ENCODE data around the gene ZNF277. TPM values are rescaled to one million over a fixed set of nuclear protein-coding genes. Genes with fewer than 3 reads are reported as not detected.

Gene ZNF277
- total and polyA plus RNA-seq, 10 of the 15 experiments (the other 5 are each of a cell fraction or from before 2014, with no cell fraction given) = 10.6 to 33.9 (median 22.0) TPM

- TF ChIP-seq NFIC (IDR thresholded peaks at IDR 0.05; ENCODE audit: low read depth, low read length) (no peak), ZBED1 (IDR thresholded peaks at IDR 0.05; ENCODE audit: borderline replicate concordance) (no peak), DPF2 (IDR thresholded peaks at IDR 0.05) (0 out of 2 replicates have a peak, but pooled peaks have one; percentile 23), NKRF (conservative IDR thresholded peaks at IDR 0.05) (no peak; the same call in 1 of the 2 replicates)
These were observed at the start of gene ZNF277, which contains the start of gene DOCK4 (continued) for GRCh38 chr7:112206238-112206990.

- FAIRE-seq (no peak), ATAC-seq (no peak), DNase-seq (ENCODE audit: low read depth, low spot score) (no peak)
- no peaks in the 10 kb centered on the region for H3K36me3 ChIP-seq (ENCODE audit: control insufficient read depth in 2 of 2, insufficient read depth in 2 of 2, low read length in 1 of 2)
- H3K27ac ChIP-seq (ENCODE audit: control insufficient read depth, insufficient read depth) = no peak overlapping the region
- H3K4me2 ChIP-seq (ENCODE audit: control insufficient read depth, insufficient read depth) = no peak overlapping the region
- no peaks in the 10 kb centered on the region for H3K4me1 ChIP-seq (ENCODE audit: control insufficient read depth, insufficient read depth, low read length)
- ChIA-PET SMC1A (ENCODE audit: uncharacterized antibody, unreplicated experiment) (interaction anchor here (1.0 kb wide), 1 partner anchor 10 kb away, joined by 3 read pairs; no protein-coding TSS in a partner anchor), CTCF (no interaction called here), POLR2A (no interaction called here), RAD21 (ENCODE audit: unreplicated experiment) (no interaction called here)
- H3K9ac ChIP-seq (ENCODE audit: control insufficient read depth, insufficient read depth, low read length) = no peak overlapping the region
- H3K9me3 ChIP-seq (replicated peaks; ENCODE audit: control insufficient read depth, insufficient read depth, low read length) = no peaks in the 10 kb centered on the region
- 51% methylated on average over 4 of the region's 4 CpGs for WGBS (ENCODE audit: insufficient coverage, insufficient replicate concordance, low lambda C conversion rate, missing lambda C conversion rate)
- in situ Hi-C loops (cut with MboI) = no loop called here
- BruUV-seq (replicated peaks) = no TSS peak
- TF ChIP-seq EZH2 (IDR thresholded peaks at IDR 0.05; ENCODE audit: borderline replicate concordance, control insufficient read depth, low read depth, low read length) = no peak
- no peak for TF ChIP-seq SUZ12 (IDR thresholded peaks at IDR 0.05; ENCODE audit: unreplicated experiment)
- no peak for TF ChIP-seq ELK1 (IDR thresholded peaks at IDR 0.05; ENCODE audit: low read depth, low read length)
- TF ChIP-seq CBFB (IDR thresholded peaks at IDR 0.05; ENCODE audit: low read depth) = no peak
- no peak for TF ChIP-seq DPF2 (IDR thresholded peaks at IDR 0.05)
- no peaks in the 10 kb centered on the region for H4K20me1 ChIP-seq (ENCODE audit: control insufficient read depth, insufficient read depth)
- H2AFZ ChIP-seq (ENCODE audit: control insufficient read depth, low read depth, low read length) = no peak overlapping the region
- no peaks in the 10 kb centered on the region for H3K27me3 ChIP-seq (replicated peaks in 1 of 2; ENCODE audit: control insufficient read depth in 2 of 2, insufficient read depth in 2 of 2, low read length in 1 of 2)
- no peaks in the 10 kb centered on the region for H3K79me2 ChIP-seq (ENCODE audit: control insufficient read depth, insufficient read depth, low read length)
- H3K4me3 ChIP-seq = no peak overlapping the region
- intact Hi-C loops (cut with micrococcal nuclease; ENCODE audit: unreplicated experiment) = no loop called here
These were observed 49.4 kb upstream of the ZNF277 start for GRCh38 chr7:112157072-112157471.
